ENCODE measurements around the gene NLRP10. TPM values are rescaled to one million over a fixed set of nuclear protein-coding genes. Genes with fewer than 3 reads are reported as not detected.

NLRP10 gene
- total RNA-seq, 1 experiment from 2014 or later, result 1.3 TPM

DNA sequence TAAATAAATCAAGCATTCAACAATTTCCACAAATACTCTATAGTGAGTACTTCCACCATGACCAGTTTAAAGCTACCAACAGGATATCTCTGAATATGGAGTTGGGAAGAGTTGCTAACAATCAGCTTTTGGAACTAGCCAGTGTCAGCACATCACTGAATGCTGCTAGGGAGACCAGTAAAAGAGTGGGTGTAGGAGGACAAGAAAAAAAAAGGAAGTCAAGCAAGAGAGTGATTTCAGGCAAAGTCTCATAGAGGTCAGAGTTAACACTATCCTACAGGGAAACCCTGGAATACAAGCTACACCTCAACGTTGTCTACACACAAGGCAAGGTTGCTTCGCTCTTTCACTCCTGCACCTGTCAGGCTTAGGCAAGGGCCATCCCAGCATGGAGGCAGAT is 46.1 kb upstream of the NLRP10 start:
- Mint-ChIP-seq H3K9me3 (ENCODE audit: unreplicated experiment) (no peaks in the 10 kb centered on the region), H3K36me3 (ENCODE audit: insufficient read depth, unreplicated experiment) (no peaks in the 10 kb centered on the region), H3K27ac (ENCODE audit: low read depth, unreplicated experiment) (no peak overlapping the region), H3K27me3 (ENCODE audit: insufficient read depth, unreplicated experiment) (peaks cover 22% of the 10 kb centered on the region), H3K4me3 (ENCODE audit: unreplicated experiment) (no peak overlapping the region), H3K4me1 (ENCODE audit: insufficient read depth, unreplicated experiment) (no peaks in the 10 kb centered on the region)
- BruUV-seq (replicated peaks), result no TSS peak
- TF ChIP-seq, protein P1, sequence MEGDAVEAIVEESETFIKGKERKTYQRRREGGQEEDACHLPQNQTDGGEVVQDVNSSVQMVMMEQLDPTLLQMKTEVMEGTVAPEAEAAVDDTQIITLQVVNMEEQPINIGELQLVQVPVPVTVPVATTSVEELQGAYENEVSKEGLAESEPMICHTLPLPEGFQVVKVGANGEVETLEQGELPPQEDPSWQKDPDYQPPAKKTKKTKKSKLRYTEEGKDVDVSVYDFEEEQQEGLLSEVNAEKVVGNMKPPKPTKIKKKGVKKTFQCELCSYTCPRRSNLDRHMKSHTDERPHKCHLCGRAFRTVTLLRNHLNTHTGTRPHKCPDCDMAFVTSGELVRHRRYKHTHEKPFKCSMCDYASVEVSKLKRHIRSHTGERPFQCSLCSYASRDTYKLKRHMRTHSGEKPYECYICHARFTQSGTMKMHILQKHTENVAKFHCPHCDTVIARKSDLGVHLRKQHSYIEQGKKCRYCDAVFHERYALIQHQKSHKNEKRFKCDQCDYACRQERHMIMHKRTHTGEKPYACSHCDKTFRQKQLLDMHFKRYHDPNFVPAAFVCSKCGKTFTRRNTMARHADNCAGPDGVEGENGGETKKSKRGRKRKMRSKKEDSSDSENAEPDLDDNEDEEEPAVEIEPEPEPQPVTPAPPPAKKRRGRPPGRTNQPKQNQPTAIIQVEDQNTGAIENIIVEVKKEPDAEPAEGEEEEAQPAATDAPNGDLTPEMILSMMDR (IDR thresholded peaks at IDR 0.05; ENCODE audit: unreplicated experiment), result no peak
- intact Hi-C loops (cut with micrococcal nuclease), result no loop called here
- DNase-seq (ENCODE audit: unreplicated experiment), result no peak
- ChIA-PET CTCF (interaction anchor here (0.7 to 16.2 kb wide), 6 partner anchors 20 to 182 kb away, joined by 3 to 675 read pairs (median 4); no protein-coding TSS in a partner anchor), POLR2A (interaction anchor here (0.9 to 1.1 kb wide), 2 partner anchors 81 to 127 kb away, joined by 3 read pairs; no protein-coding TSS in a partner anchor)

DNA sequence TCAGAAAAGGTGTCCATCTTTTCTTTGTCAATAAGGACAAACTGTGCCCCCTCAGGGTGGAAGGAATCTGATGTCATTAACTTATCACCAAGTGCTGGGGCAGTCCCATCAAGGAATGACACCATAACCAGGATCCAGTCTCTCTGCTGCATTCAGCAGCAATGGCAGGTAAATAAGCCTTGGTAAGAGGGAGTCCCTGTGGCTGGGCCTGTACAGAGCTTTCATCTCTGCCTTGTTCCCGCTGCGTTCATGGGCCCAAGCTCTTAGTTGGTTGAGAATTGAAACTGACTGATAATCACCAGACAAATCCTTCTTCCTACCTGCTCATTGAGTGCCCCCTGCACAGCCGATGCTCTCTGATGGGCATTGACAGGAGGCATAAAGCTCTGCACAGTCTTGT is 44.6 kb upstream of the NLRP10 start:
- DNase-seq (ENCODE audit: unreplicated experiment), result no peak
- H3K27ac Mint-ChIP-seq (ENCODE audit: low read depth, unreplicated experiment), result no peak overlapping the region
- intact Hi-C loops (cut with micrococcal nuclease), result loop anchor here (10.0 kb wide), 1 partner anchor 555 kb away; no protein-coding TSS in a partner anchor
- ChIA-PET CTCF (interaction anchor here (1.4 to 16.2 kb wide), 3 partner anchors 25 to 95 kb away, joined by 3 to 675 read pairs (median 114); no protein-coding TSS in a partner anchor), POLR2A (interaction anchor here (1.1 kb wide), 1 partner anchor 84 kb away, joined by 3 read pairs; no protein-coding TSS in a partner anchor)
- TF ChIP-seq, protein P1 (IDR thresholded peaks at IDR 0.05; ENCODE audit: unreplicated experiment), result no peak
- peaks cover 11% of the 10 kb centered on the region for H3K27me3 Mint-ChIP-seq (ENCODE audit: insufficient read depth, unreplicated experiment)
- no peaks in the 10 kb centered on the region for H3K4me1 Mint-ChIP-seq (ENCODE audit: insufficient read depth, unreplicated experiment)
- no peaks in the 10 kb centered on the region for H3K36me3 Mint-ChIP-seq (ENCODE audit: insufficient read depth, unreplicated experiment)
- H3K4me3 Mint-ChIP-seq (ENCODE audit: unreplicated experiment), result no peak overlapping the region
- H3K9me3 Mint-ChIP-seq (ENCODE audit: unreplicated experiment), result no peaks in the 10 kb centered on the region
- no TSS peak for BruUV-seq (replicated peaks)

- TF ChIP-seq, protein P1 (IDR thresholded peaks at IDR 0.05; ENCODE audit: unreplicated experiment), result no peak
- no peak for DNase-seq (ENCODE audit: unreplicated experiment)
- POLR2A ChIA-PET, result no interaction called here
- peaks cover 11% of the 10 kb centered on the region for H3K27me3 Mint-ChIP-seq (ENCODE audit: insufficient read depth, unreplicated experiment)
- H3K36me3 Mint-ChIP-seq (ENCODE audit: insufficient read depth, unreplicated experiment), result no peaks in the 10 kb centered on the region
- CTCF ChIA-PET, result interaction anchor here (0.5 to 16.2 kb wide), 9 partner anchors 13 to 99 kb away, joined by 3 to 675 read pairs (median 12); partner anchors contain the start of gene EIF3F
- BruUV-seq (replicated peaks), result no TSS peak
- no peak overlapping the region for H3K27ac Mint-ChIP-seq (ENCODE audit: low read depth, unreplicated experiment)
- H3K4me1 Mint-ChIP-seq (ENCODE audit: insufficient read depth, unreplicated experiment), result no peaks in the 10 kb centered on the region
- H3K4me3 Mint-ChIP-seq (ENCODE audit: unreplicated experiment), result no peak overlapping the region
- intact Hi-C loops (cut with micrococcal nuclease), result loop anchor here (10.0 kb wide), 1 partner anchor 557 kb away; no protein-coding TSS in a partner anchor
- H3K9me3 Mint-ChIP-seq (ENCODE audit: unreplicated experiment), result no peaks in the 10 kb centered on the region
Observed at GRCh38 chr11:8008212-8008611, 43.0 kb upstream of the NLRP10 start.

- peak; percentile 72 for DNase-seq (ENCODE audit: unreplicated experiment)
- CTCF ChIA-PET, result interaction anchor here (0.6 to 16.2 kb wide), 58 partner anchors 8 to 1469 kb away, joined by 3 to 675 read pairs (median 5); partner anchors contain the start of genes EIF3F and LMO1
- TF ChIP-seq, protein P1 (IDR thresholded peaks at IDR 0.05; ENCODE audit: unreplicated experiment), result peak; percentile 94
- Mint-ChIP-seq H3K36me3 (ENCODE audit: insufficient read depth, unreplicated experiment) (peaks cover under 1% of the 10 kb centered on the region), H3K27ac (ENCODE audit: low read depth, unreplicated experiment) (no peak overlapping the region), H3K27me3 (ENCODE audit: insufficient read depth, unreplicated experiment) (peaks cover 11% of the 10 kb centered on the region), H3K9me3 (ENCODE audit: unreplicated experiment) (no peaks in the 10 kb centered on the region), H3K4me3 (ENCODE audit: unreplicated experiment) (no peak overlapping the region), H3K4me1 (ENCODE audit: insufficient read depth, unreplicated experiment) (no peaks in the 10 kb centered on the region)
- POLR2A ChIA-PET, result interaction anchor here (0.6 to 1.6 kb wide), 6 partner anchors 9 to 179 kb away, joined by 3 to 10 read pairs (median 5); no protein-coding TSS in a partner anchor
- intact Hi-C loops (cut with micrococcal nuclease), result loop anchor here (1.0 to 10.0 kb wide), 5 partner anchors 27 to 558 kb away; no protein-coding TSS in a partner anchor
- BruUV-seq (replicated peaks), result no TSS peak
Observed at GRCh38 chr11:8006349-8006977, 41.2 kb upstream of the NLRP10 start.
